Glomerular visceral epithelial cell (primary cell): ENCODE data around the gene SLC38A11.

Source experiments
- DNase-seq: peaks from one replicate; pipeline ENCODE4 v3.0.0-alpha.2; 2016; ENCODE audit errors: extremely low spot score

Gene SLC38A11

GRCh38 chr2:164972216-164972615 is 16.9 kb upstream of the SLC38A11 start:
- DNase-seq, result no peak

- DNase-seq, result no peak
These were observed 14.8 kb upstream of the SLC38A11 start for GRCh38 chr2:164969909-164970690.

GRCh38 chr2:164967781-164968228 is 12.5 kb upstream of the SLC38A11 start:
- peak; percentile 98 for DNase-seq

GRCh38 chr2:164967361-164967760 is 12.0 kb upstream of the SLC38A11 start:
- DNase-seq, result no peak

GRCh38 chr2:164964700-164965099 is 9.4 kb upstream of the SLC38A11 start:
- DNase-seq, result no peak

- no peak for DNase-seq
These were observed 4.8 kb upstream of the SLC38A11 start for GRCh38 chr2:164960159-164960558.

GRCh38 chr2:164954186-164954585 is 1.1 kb downstream of the SLC38A11 start:
- no peak for DNase-seq

GRCh38 chr2:164953279-164953678 is 2.0 kb downstream of the SLC38A11 start:
- DNase-seq, result no peak

- DNase-seq, result no peak
These were observed 3.1 kb downstream of the SLC38A11 start for GRCh38 chr2:164952057-164952702.

- no peak for DNase-seq
These were observed 6.8 kb downstream of the SLC38A11 start for GRCh38 chr2:164948540-164948939.

- no peak for DNase-seq
These were observed 8.0 kb downstream of the SLC38A11 start for GRCh38 chr2:164947281-164947680.

- DNase-seq, result no peak
These were observed 12.0 kb downstream of the SLC38A11 start for GRCh38 chr2:164943289-164943688.

- no peak for DNase-seq
These were observed 17.4 kb downstream of the SLC38A11 start for GRCh38 chr2:164937864-164938401.

- no peak for DNase-seq
These were observed 19.9 kb downstream of the SLC38A11 start for GRCh38 chr2:164935118-164936101.

GRCh38 chr2:164934401-164935117 is 20.8 kb downstream of the SLC38A11 start:
- no peak for DNase-seq

- DNase-seq, result no peak
These were observed 21.6 kb downstream of the SLC38A11 start for GRCh38 chr2:164933671-164934189.

GRCh38 chr2:164932377-164932776 is 22.9 kb downstream of the SLC38A11 start:
- no peak for DNase-seq

- DNase-seq, result no peak
These were observed 27.1 kb downstream of the SLC38A11 start for GRCh38 chr2:164928101-164928673.

- DNase-seq, result no peak
These were observed 33.2 kb downstream of the SLC38A11 start for GRCh38 chr2:164922134-164922533.

GRCh38 chr2:164920430-164920829 is 34.9 kb downstream of the SLC38A11 start:
- peak; percentile 86 for DNase-seq
